HL-60 (cell line): Measurements from ENCODE around the gene SMPDL3B.

Experiments
- DNase-seq, 2 experiments: peaks; one replicate each; pipeline ENCODE4 v3.0.0-alpha.2; 2010 to 2020; ENCODE audit warnings: low read depth in 1 of 2, low spot score in 1 of 2
- H3K27ac ChIP-seq: fragments of 250-450 bp; sonication (Bioruptor Pico); replicated peaks from 2 replicates; pipeline ENCODE4 v1.5.1; 2020; ENCODE audit warnings: mild to moderate bottlenecking, moderate library complexity
- H3K27me3 ChIP-seq: fragments of 250-450 bp; sonication (Bioruptor Pico); 2 replicates; pipeline ENCODE4 v1.5.1; 2021; ENCODE audit warnings: mild to moderate bottlenecking, moderate library complexity; ENCODE audit not compliant: insufficient read depth, poor library complexity, severe bottlenecking
- H3K4me3 ChIP-seq: replicated peaks from 2 replicates; pipeline ENCODE4 v1.5.1; 2011; ENCODE audit warnings: mild to moderate bottlenecking, control low read depth, low read length; ENCODE audit not compliant: insufficient read depth
- GABPA ChIP-seq: IDR thresholded peaks from 2 replicates; pipeline ENCODE4 v1.6.1; 2012; ENCODE audit warnings: low read depth
- POLR2AphosphoS5 ChIP-seq: IDR thresholded peaks from 2 replicates; pipeline ENCODE4 v1.6.1; 2012; ENCODE audit warnings: low read depth
- SPI1 ChIP-seq: IDR thresholded peaks from 2 replicates; pipeline ENCODE4 v1.6.1; 2012; ENCODE audit warnings: low read depth, mild to moderate bottlenecking, borderline replicate concordance
- TF ChIP-seq, protein P1 (sequence below): IDR thresholded peaks from 2 replicates; pipeline ENCODE4 v1.6.1; 2012; ENCODE audit warnings: low read depth; ENCODE audit not compliant: insufficient replicate concordance
- TF ChIP-seq, protein P2 (sequence below): IDR thresholded peaks from one replicate; pipeline ENCODE4 v1.5.1; 2011; ENCODE audit warnings: low read length, control low read depth, inconsistent platforms; ENCODE audit not compliant: insufficient read depth

Gene SMPDL3B

DNA sequence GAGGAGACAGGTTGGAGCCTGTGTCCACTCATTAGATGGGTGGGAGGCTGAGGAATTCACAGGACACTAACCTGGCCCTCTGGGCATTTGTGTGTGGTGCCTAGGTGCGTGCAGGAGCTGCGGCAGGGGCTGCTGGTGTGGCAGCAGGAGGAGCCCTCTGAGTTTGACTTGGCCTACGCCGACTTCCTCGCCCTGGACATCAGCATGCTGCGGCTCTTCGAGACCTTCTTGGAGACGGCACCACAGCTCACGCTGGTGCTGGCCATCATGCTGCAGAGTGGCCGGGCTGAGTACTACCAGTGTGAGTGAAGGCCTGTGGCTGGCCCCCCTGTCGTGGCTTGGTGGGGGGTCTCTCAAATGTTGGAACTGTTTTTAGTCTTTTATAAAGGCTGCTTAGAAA, 28.6 kb downstream of the SMPDL3B start:
- DNase-seq = no peak
- Histone ChIP-seq H3K27me3 (no peaks in the 10 kb centered on the region), H3K27ac (no peak overlapping the region), H3K4me3 (no peak overlapping the region)
- TF ChIP-seq, protein P1, sequence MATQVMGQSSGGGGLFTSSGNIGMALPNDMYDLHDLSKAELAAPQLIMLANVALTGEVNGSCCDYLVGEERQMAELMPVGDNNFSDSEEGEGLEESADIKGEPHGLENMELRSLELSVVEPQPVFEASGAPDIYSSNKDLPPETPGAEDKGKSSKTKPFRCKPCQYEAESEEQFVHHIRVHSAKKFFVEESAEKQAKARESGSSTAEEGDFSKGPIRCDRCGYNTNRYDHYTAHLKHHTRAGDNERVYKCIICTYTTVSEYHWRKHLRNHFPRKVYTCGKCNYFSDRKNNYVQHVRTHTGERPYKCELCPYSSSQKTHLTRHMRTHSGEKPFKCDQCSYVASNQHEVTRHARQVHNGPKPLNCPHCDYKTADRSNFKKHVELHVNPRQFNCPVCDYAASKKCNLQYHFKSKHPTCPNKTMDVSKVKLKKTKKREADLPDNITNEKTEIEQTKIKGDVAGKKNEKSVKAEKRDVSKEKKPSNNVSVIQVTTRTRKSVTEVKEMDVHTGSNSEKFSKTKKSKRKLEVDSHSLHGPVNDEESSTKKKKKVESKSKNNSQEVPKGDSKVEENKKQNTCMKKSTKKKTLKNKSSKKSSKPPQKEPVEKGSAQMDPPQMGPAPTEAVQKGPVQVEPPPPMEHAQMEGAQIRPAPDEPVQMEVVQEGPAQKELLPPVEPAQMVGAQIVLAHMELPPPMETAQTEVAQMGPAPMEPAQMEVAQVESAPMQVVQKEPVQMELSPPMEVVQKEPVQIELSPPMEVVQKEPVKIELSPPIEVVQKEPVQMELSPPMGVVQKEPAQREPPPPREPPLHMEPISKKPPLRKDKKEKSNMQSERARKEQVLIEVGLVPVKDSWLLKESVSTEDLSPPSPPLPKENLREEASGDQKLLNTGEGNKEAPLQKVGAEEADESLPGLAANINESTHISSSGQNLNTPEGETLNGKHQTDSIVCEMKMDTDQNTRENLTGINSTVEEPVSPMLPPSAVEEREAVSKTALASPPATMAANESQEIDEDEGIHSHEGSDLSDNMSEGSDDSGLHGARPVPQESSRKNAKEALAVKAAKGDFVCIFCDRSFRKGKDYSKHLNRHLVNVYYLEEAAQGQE = no peak
- TF ChIP-seq, protein P2, sequence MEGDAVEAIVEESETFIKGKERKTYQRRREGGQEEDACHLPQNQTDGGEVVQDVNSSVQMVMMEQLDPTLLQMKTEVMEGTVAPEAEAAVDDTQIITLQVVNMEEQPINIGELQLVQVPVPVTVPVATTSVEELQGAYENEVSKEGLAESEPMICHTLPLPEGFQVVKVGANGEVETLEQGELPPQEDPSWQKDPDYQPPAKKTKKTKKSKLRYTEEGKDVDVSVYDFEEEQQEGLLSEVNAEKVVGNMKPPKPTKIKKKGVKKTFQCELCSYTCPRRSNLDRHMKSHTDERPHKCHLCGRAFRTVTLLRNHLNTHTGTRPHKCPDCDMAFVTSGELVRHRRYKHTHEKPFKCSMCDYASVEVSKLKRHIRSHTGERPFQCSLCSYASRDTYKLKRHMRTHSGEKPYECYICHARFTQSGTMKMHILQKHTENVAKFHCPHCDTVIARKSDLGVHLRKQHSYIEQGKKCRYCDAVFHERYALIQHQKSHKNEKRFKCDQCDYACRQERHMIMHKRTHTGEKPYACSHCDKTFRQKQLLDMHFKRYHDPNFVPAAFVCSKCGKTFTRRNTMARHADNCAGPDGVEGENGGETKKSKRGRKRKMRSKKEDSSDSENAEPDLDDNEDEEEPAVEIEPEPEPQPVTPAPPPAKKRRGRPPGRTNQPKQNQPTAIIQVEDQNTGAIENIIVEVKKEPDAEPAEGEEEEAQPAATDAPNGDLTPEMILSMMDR = no peak
- TF ChIP-seq GABPA (no peak), SPI1 (no peak), POLR2AphosphoS5 (no peak)

DNA sequence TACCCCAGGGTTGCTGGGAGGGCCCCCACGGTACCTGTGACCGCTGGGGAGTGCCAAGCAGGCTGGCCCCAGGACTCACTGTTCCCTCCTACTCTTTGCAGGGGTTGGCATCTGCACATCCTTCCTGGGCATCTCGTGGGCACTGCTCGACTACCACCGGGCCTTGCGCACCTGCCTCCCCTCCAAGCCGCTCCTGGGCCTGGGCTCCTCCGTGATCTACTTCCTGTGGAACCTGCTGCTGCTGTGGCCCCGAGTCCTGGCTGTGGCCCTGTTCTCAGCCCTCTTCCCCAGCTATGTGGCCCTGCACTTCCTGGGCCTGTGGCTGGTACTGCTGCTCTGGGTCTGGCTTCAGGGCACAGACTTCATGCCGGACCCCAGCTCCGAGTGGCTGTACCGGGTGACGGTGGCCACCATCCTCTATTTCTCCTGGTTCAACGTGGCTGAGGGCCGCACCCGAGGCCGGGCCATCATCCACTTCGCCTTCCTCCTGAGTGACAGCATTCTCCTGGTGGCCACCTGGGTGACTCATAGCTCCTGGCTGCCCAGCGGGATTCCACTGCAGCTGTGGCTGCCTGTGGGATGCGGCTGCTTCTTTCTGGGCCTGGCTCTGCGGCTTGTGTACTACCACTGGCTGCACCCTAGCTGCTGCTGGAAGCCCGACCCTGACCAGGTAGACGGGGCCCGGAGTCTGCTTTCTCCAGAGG, 31.8 kb downstream of the SMPDL3B start:
- H3K27me3 ChIP-seq = no peaks in the 10 kb centered on the region
- TF ChIP-seq SPI1 (no peak), POLR2AphosphoS5 (0 out of 2 replicates have a peak, but pooled peaks have one; percentile 4)

DNA sequence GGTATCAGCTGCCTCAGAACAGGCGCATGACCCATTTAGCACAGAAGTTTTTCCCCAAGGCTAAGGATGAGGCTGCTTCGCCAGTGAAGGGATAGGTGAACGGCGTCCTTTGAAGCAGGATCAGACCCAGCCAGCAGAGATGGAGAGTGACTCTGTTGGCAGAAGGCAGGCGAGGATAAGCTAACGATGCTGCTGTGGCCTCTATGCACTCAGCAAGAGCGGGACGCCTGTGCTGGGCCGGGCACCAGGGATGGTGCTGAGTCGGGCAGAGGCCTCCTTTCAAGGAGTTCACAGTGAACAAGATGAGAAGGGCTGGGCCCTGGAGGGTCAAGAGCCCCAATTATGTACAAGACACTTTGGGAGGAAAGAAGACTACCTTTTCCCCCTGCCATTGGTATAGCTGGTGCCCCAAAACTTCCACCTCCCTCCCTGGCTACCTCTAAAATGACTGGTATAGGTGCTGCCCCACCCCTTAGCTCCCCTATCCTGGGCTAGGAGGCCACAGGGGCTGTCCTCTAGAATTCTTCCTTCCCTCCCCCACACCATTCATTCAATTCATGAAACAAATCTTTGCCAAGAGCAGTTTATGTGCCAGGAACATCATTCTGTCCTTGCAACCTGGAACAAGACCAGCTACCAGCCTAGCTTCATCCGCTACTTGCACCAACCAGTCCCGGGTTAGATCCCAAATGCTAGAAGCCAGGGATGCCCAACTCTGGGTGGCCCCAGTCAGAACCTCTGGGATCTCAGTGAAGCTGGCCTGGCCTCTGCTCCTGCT, 32.5 kb downstream of the SMPDL3B start:
- TF ChIP-seq GABPA (no peak), SPI1 (no peak), POLR2AphosphoS5 (no peak)
- TF ChIP-seq, protein P1 = no peak
- TF ChIP-seq, protein P2 = no peak
- H3K4me3 ChIP-seq = no peak overlapping the region
- no peak overlapping the region for H3K27ac ChIP-seq
- DNase-seq = no peak
- no peaks in the 10 kb centered on the region for H3K27me3 ChIP-seq

More for the DNA sequence above, 31.8 kb downstream of the SMPDL3B start:
- no peak overlapping the region for H3K4me3 ChIP-seq
- no peak overlapping the region for H3K27ac ChIP-seq
- DNase-seq = no peak

DNA sequence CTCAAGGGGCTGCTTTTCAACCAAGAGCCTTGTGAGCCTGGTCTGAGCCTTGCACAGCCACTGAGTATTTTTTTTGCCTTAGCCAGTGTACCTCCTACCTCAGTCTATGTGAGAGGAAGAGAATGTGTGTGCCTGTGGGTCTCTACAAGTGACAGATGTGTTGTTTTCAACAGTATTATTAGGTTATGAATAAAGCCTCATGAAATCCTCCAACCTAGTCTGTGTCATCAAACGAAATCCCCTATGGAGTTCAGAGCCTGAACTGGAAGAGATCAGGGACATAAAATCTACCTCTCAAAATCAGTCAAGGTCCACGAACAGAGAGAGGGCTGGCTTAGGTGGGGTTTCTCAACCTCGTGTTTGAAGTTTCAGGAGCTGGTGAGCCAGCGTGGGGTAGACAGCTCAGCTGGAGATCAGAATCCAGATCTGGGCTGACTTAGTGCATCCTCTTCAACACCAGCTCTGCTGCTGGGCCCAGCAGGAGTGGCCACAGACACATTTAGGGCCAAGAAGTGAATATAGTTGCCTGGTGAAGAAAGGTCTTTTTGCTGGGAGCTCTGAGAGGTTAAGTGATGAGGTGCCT, 33.2 kb downstream of the SMPDL3B start:
- no peak overlapping the region for H3K27ac ChIP-seq
- no peaks in the 10 kb centered on the region for H3K27me3 ChIP-seq
- no peak overlapping the region for H3K4me3 ChIP-seq
- no peak for DNase-seq
- TF ChIP-seq SPI1 = no peak
- TF ChIP-seq POLR2AphosphoS5 = no peak
- TF ChIP-seq, protein P2 = no peak
- TF ChIP-seq, protein P1 = no peak
- TF ChIP-seq GABPA = no peak
